Occipital lobe (tissue), 2 donors: ENCODE measurements around the gene TGM2. TPM values are rescaled to one million over a fixed set of nuclear protein-coding genes. Genes with fewer than 3 reads are reported as not detected.
"Not testable (repeated sequence)": the region's sequence is repeated elsewhere in the genome, so short reads cannot be mapped to it uniquely, and the experiment has no call there.

ENCODE experiments used
- DNase-seq: peaks from one replicate; lab custom pipeline; 2025; lab: John Stamatoyannopoulos, UW
- total RNA-seq: library from RNA; depleted of rRNA; stranded (reverse); fragments of >200 nt; gene quantifications from one replicate; pipeline ENCODE4 v1.2.3, GENCODE V29; 2014

TGM2 gene
- total RNA-seq, 1 donor from 2014 or later: 3.7 TPM

GRCh38 chr20:38116409-38117165, 48.5 kb downstream of the TGM2 start:
- DNase-seq: no peak

GRCh38 chr20:38115896-38116295, 49.2 kb downstream of the TGM2 start:
- DNase-seq: no peak

GRCh38 chr20:38115205-38115604, 49.9 kb downstream of the TGM2 start:
- no peak for DNase-seq

- DNase-seq: no peak
These were observed 50.7 kb downstream of the TGM2 start for GRCh38 chr20:38114353-38114791.

GRCh38 chr20:38113401-38114325, 51.4 kb downstream of the TGM2 start:
- no peak for DNase-seq

GRCh38 chr20:38112930-38113294, 52.2 kb downstream of the TGM2 start:
- no peak for DNase-seq

GRCh38 chr20:38112261-38112929, 52.7 kb downstream of the TGM2 start:
- no peak for DNase-seq

- DNase-seq: no peak
These were observed 53.5 kb downstream of the TGM2 start for GRCh38 chr20:38111366-38112232.

GRCh38 chr20:38110525-38111178, 54.4 kb downstream of the TGM2 start:
- DNase-seq: no peak

GRCh38 chr20:38109591-38110524, 55.2 kb downstream of the TGM2 start:
- DNase-seq: no peak

- no peak for DNase-seq
These were observed 56.0 kb downstream of the TGM2 start for GRCh38 chr20:38108986-38109541.

GRCh38 chr20:38108438-38108985, 56.6 kb downstream of the TGM2 start:
- no peak for DNase-seq

GRCh38 chr20:38107916-38108315, 57.2 kb downstream of the TGM2 start:
- not testable (repeated sequence) for DNase-seq

GRCh38 chr20:38107386-38107785, 57.7 kb downstream of the TGM2 start:
- DNase-seq: not testable (repeated sequence)

GRCh38 chr20:38106461-38106860, 58.6 kb downstream of the TGM2 start:
- no peak for DNase-seq

- no peak for DNase-seq
These were observed 60.8 kb downstream of the TGM2 start for GRCh38 chr20:38104285-38104684.

GRCh38 chr20:38102206-38102605, 62.9 kb downstream of the TGM2 start:
- DNase-seq: not testable (repeated sequence)

- no peak for DNase-seq
These were observed 66.1 kb downstream of the TGM2 start for GRCh38 chr20:38098952-38099351.
